Muscle of leg (tissue), 16 donors: Measurements from ENCODE around the gene CFAP52. TPM values are rescaled to one million over a fixed set of nuclear protein-coding genes. Genes with fewer than 3 reads are reported as not detected.

Experiments
- DNase-seq: peaks from one replicate; pipeline ENCODE4 v3.0.0; 2013
- H3K27ac ChIP-seq: one replicate; pipeline ENCODE4 v1.5.1; 2013; ENCODE audit warnings: mild to moderate bottlenecking, low read length, control low read depth
- H3K27me3 ChIP-seq: one replicate; pipeline ENCODE4 v1.6.1; 2013; ENCODE audit warnings: low read length; ENCODE audit not compliant: control insufficient read depth, insufficient read depth
- H3K36me3 ChIP-seq: one replicate; pipeline ENCODE4 v1.6.1; 2013; ENCODE audit warnings: low read length; ENCODE audit not compliant: control insufficient read depth, insufficient read depth
- H3K4me1 ChIP-seq: one replicate; pipeline ENCODE4 v1.6.1; 2013; ENCODE audit warnings: low read length; ENCODE audit not compliant: control insufficient read depth, insufficient read depth
- H3K4me3 ChIP-seq: one replicate; pipeline ENCODE4 v1.5.1; 2013; ENCODE audit warnings: low read length, control low read depth
- H3K9me3 ChIP-seq: replicated peaks from 2 replicates; pipeline ENCODE4 v1.6.1; 2013; ENCODE audit warnings: low read depth, low read length; ENCODE audit not compliant: control insufficient read depth
- WGBS: methylation state at CpG from one replicate; pipeline ENCODE4 v1.1.5; 2013; ENCODE audit warnings: missing lambda C conversion rate; ENCODE audit not compliant: insufficient coverage; 5-methylcytosine and 5-hydroxymethylcytosine counted together
- long read RNA-seq, 11 donors: transcript quantifications; one replicate each; lab custom pipeline, GENCODE V29; 2026
- polyA plus RNA-seq, 8 donors: library from polyadenylated mRNA; unstranded; fragments of 120-200 nt; gene quantifications; one replicate each; pipeline versions ENCODE4 v1.2.1 to v1.2.3, GENCODE V29; 2013; ENCODE audit warnings: inconsistent platforms in 1 of 8, low replicate concordance in 1 of 8; ENCODE audit not compliant: insufficient read length in 8 of 8, insufficient read depth in 1 of 8
- total RNA-seq: library from RNA; stranded (reverse); fragments of 120-200 nt; gene quantifications from one replicate; pipeline ENCODE4 v1.2.4, GENCODE V29; 2013

CFAP52 gene
- total RNA-seq (not detected), polyA plus RNA-seq (1 to 10 TPM in 1 of 8 donors, under 1 TPM in 6, not detected in 1; 0.10 to 1.4 (median 0.17) TPM)
- long read RNA-seq, donor 1, result 0 reads
- long read RNA-seq, donor 2, result 0 reads
- long read RNA-seq, donor 3, result 0 reads
- long read RNA-seq, donor 4, result 0 reads
- long read RNA-seq, donor 5, result 0 reads
- long read RNA-seq, donor 6, result 0 reads
- long read RNA-seq, donor 7, result 0 reads
- long read RNA-seq, donor 8, result 0 reads
- long read RNA-seq, donor 9, result 0 reads
- long read RNA-seq, donor 10, result 0 reads
- long read RNA-seq, donor 11, result 0 reads

GRCh38 chr17:9576521-9577372 is at the start of gene CFAP52:
Gene CFAP52 (plus strand): TSS chr17:9576642. CDS start chr17:9576696, 54 bp downstream.
- DNase-seq, result peak; percentile 88
- H3K4me3 ChIP-seq, result peak within 1 kb of the TSS; percentile 81
- no peaks in the 10 kb centered on the region for H3K27me3 ChIP-seq
- no peaks in the 10 kb centered on the region for H3K9me3 ChIP-seq
- 2% methylated on average over 29 of the region's 38 CpGs for WGBS
- no peaks in the 10 kb centered on the region for H3K36me3 ChIP-seq
- peaks cover 7% of the 10 kb centered on the region for H3K4me1 ChIP-seq
- peak within 1 kb of the TSS; percentile 31 for H3K27ac ChIP-seq

DNA sequence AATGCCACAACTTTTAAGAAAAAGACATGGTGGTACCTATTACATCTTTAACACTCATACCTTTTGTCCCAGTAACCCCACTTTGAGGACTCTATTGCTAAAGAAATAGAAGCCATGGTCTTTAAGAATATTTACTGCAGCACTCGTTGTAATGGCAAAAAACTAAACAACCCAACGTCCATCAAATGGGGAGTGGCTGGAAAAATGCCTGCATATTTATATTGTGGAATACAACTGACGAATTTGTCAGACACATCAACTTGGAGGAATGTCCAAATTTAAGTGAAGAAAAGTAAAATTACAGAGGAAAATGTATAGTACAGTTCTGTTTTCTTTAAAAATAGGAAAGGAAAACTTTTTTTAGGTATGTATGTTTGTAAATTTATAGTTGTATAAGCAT is 48.7 kb upstream of the CFAP52 start:
- WGBS, result 70% methylated on average over 2 of the region's 3 CpGs
- Histone ChIP-seq H3K4me3 (no peak overlapping the region), H3K4me1 (no peaks in the 10 kb centered on the region), H3K27ac (no peak overlapping the region), H3K9me3 (no peaks in the 10 kb centered on the region), H3K27me3 (no peaks in the 10 kb centered on the region), H3K36me3 (no peaks in the 10 kb centered on the region)
- DNase-seq, result no peak

GRCh38 chr17:9529033-9529700 is 47.3 kb upstream of the CFAP52 start:
- Histone ChIP-seq H3K27me3 (no peaks in the 10 kb centered on the region), H3K4me1 (no peaks in the 10 kb centered on the region), H3K36me3 (no peaks in the 10 kb centered on the region), H3K9me3 (no peaks in the 10 kb centered on the region), H3K27ac (no peak overlapping the region), H3K4me3 (no peak overlapping the region)
- WGBS, result no CpG with 5 or more reads among the region's 5 CpGs
- peak; percentile 30 for DNase-seq

DNA sequence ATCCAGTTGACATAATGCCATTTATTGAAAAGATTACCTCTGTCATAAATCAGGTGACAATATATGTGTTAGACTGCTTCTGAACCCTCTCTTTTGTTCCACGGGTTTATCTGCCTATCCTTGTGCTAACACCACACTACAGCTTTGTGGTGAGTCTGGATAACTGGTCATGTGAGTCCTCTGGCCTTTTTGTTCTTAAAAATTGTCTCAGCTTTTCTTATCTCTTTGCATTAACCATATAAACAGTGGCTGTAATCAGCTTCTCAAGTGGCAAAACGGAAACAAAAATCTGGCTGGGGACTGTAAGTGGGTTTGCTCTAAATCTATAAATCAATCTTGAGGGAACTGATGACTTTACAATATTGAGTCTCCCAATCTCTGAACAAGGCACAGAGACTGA is 45.4 kb upstream of the CFAP52 start:
- DNase-seq, result no peak
- H3K9me3 ChIP-seq, result no peaks in the 10 kb centered on the region
- WGBS, result no CpG with 5 or more reads among the region's 2 CpGs
- H3K27ac ChIP-seq, result no peak overlapping the region
- H3K27me3 ChIP-seq, result no peaks in the 10 kb centered on the region
- no peaks in the 10 kb centered on the region for H3K4me1 ChIP-seq
- no peaks in the 10 kb centered on the region for H3K36me3 ChIP-seq
- H3K4me3 ChIP-seq, result no peak overlapping the region

DNA sequence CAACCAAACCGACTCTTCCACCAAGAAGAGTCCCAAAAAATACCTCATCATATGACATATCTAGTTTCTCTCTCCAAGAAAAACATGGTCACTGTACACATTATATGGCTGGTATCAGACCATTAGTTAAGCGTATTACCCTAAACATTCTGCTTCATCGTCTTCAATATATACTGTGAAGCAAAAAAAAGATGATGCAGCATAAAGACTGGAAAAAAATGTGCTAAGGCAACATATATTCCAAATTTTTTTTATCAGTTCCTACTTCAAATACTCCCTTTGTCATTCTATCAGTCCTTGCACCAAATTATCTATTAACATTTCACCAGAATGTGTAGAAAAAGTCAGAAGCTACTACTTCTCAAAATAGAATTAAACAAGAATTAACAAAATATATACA is 43.7 kb upstream of the CFAP52 start:
- H3K4me3 ChIP-seq, result no peak overlapping the region
- no peaks in the 10 kb centered on the region for H3K27me3 ChIP-seq
- WGBS, result 78% methylated on average over 1 of the region's 3 CpGs
- H3K9me3 ChIP-seq, result no peaks in the 10 kb centered on the region
- no peaks in the 10 kb centered on the region for H3K4me1 ChIP-seq
- no peaks in the 10 kb centered on the region for H3K36me3 ChIP-seq
- no peak overlapping the region for H3K27ac ChIP-seq
- no peak for DNase-seq

GRCh38 chr17:9533441-9533840 is 43.0 kb upstream of the CFAP52 start:
- H3K9me3 ChIP-seq, result no peaks in the 10 kb centered on the region
- no peak overlapping the region for H3K27ac ChIP-seq
- H3K4me1 ChIP-seq, result no peaks in the 10 kb centered on the region
- no peak for DNase-seq
- H3K27me3 ChIP-seq, result no peaks in the 10 kb centered on the region
- no peak overlapping the region for H3K4me3 ChIP-seq
- whole genome bisulfite sequencing, result no CpG with 5 or more reads among the region's 4 CpGs
- no peaks in the 10 kb centered on the region for H3K36me3 ChIP-seq

DNA sequence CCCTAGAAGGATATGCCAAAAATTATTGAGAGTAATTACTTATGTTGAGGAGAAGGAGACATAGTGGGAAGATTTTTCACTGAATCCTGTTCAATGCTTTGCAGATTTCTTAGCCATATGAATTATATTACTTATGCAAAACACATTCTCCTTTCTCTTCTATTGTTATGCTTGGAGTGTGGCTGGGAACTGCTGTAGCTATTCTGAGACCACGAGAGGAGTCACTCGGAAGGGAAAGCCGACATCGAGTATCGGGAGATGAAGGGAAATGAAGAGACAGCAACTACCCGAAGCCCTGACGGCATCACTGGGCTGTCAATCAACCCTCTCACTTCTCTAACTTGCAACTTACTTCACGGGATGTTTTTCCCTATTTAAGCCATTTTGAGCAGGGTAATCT is 40.4 kb upstream of the CFAP52 start:
- H3K4me1 ChIP-seq, result no peaks in the 10 kb centered on the region
- H3K9me3 ChIP-seq, result no peaks in the 10 kb centered on the region
- peak; percentile 55 for DNase-seq
- H3K27me3 ChIP-seq, result no peaks in the 10 kb centered on the region
- no peak overlapping the region for H3K4me3 ChIP-seq
- peaks cover 8% of the 10 kb centered on the region for H3K36me3 ChIP-seq
- H3K27ac ChIP-seq, result no peak overlapping the region
- WGBS, result 40% methylated on average over 4 of the region's 8 CpGs

- 92% methylated on average over 5 of the region's 12 CpGs for WGBS
- Histone ChIP-seq H3K36me3 (peaks cover 8% of the 10 kb centered on the region), H3K4me1 (no peaks in the 10 kb centered on the region), H3K4me3 (no peak overlapping the region), H3K27ac (no peak overlapping the region), H3K9me3 (no peaks in the 10 kb centered on the region), H3K27me3 (no peaks in the 10 kb centered on the region)
- DNase-seq, result no peak
These were observed 39.2 kb upstream of the CFAP52 start for GRCh38 chr17:9537177-9537776.

- no peak overlapping the region for H3K27ac ChIP-seq
- H3K27me3 ChIP-seq, result no peaks in the 10 kb centered on the region
- peaks cover 8% of the 10 kb centered on the region for H3K36me3 ChIP-seq
- no CpG with 5 or more reads among the region's 4 CpGs for WGBS
- H3K4me3 ChIP-seq, result no peak overlapping the region
- no peaks in the 10 kb centered on the region for H3K9me3 ChIP-seq
- no peaks in the 10 kb centered on the region for H3K4me1 ChIP-seq
- DNase-seq, result no peak
These were observed 37.8 kb upstream of the CFAP52 start for GRCh38 chr17:9538626-9539025.

- no peak for DNase-seq
- no peak overlapping the region for H3K4me3 ChIP-seq
- H3K27me3 ChIP-seq, result no peaks in the 10 kb centered on the region
- H3K4me1 ChIP-seq, result no peaks in the 10 kb centered on the region
- no peak overlapping the region for H3K27ac ChIP-seq
- WGBS, result 87% methylated on average over 3 of the region's 4 CpGs
- H3K36me3 ChIP-seq, result peaks cover 8% of the 10 kb centered on the region
- no peaks in the 10 kb centered on the region for H3K9me3 ChIP-seq
These were observed 34.7 kb upstream of the CFAP52 start for GRCh38 chr17:9541718-9542117.
